Hepatic stellate cell (primary cell): ENCODE results near the gene COMTD1.

Source experiments
- DNase-seq: peaks from one replicate; pipeline ENCODE4 v3.0.0; 2011; ENCODE audit warnings: low spot score

The COMTD1 gene

DNA sequence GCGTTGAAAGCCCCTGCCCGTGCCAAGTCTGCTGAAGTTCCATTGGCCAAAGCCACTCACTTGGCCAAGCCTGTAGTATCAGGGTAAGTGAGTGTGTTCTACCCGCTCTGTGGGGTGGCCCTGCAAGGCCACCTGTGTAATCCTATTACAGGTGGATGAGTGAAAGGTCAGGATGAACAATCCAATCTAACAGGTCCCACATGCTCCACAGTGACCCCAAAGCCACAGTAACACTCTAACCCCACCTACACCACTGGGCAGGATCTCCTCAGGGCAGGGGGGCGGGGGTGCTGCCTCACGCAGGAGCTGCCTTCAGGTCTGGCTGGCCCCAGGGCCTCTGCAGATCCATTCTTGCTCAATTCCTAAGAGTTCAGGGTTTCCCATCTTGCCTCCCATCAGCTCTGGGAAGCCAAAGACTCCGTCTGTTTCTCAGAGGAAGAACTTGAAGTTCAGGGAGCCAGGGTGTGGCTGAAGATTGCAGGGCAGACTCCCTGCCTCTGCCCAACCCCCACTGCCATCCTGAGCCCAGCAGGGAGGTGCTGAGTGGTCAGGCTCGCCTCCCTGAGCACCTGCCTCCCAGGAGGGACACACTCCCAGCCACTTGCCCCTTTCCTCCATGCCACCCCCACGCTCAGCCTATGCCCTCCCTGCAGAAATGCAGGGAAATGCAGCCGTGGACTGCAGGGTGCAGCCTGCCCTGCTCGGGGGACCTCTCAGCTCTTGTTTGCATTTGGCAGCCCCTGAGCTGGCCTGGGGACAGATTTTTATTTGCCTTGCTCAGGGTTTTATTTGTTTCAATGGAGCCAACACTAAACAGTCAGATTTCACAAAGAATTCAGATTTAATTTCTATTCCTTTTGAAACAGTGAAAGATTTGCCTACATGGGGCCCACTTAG, 9.8 kb upstream of the COMTD1 start:
- no peak for DNase-seq

DNA sequence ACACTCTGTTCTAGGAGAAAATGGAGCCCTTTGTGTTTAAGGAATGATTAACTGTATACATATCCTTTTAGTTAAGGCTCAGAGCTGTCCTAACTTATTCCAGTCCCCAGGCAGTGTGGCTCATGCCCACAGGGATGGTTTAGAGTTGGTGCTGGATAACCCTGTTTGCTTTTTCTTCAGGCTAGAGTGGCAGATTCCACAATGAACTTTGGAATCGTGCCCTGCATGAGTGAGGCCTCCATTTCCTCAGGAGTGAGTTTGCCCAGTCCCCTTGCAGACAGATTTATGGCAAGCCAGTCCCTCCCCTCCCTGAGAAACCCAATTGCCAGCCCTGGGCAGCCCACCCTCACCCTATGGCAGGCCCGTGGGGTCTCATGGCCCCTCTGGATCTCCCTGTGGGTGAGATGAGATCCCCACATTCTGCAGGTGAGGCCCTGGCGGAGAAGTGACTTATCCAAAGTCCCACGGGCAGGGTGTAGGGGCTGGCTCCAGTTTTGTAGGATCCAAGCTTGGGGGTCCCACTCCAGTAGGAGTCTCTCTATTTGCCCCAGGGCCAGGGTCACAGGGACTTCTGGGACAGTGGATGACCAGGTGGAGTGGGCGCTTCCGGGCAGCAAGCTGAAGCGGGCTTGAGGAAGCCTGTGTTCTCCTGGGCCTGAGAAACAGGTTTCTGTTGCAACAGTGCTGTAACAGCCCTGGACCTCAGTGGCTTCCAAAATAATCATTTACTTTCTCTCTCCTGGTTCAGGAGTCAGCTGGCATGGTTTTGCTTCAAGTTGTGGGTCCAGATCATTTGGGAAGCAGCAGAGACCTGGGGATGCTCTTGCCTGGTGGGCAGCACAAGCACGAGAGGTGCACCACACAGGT, 9.0 kb upstream of the COMTD1 start:
- no peak for DNase-seq

DNA sequence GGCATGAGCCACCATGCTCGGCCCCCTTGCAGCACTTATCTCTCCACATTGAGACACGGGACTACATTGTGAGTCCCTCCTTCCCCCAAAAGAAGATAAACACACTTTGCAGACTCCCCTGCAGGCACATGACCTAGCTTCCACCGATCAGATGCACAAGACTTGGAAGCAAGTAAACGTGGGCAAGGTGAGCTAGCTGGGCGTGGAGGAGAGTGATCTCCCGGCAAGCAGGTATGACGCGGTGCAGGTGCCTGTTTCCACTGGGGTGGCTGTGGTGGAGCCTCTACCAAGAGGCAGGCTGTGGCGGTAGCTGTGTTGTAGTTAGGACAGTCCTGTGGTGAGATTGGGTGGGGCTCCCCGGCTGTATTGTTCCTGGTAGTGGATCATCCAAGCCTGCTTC, 7.7 kb upstream of the COMTD1 start:
- DNase-seq: no peak

DNA sequence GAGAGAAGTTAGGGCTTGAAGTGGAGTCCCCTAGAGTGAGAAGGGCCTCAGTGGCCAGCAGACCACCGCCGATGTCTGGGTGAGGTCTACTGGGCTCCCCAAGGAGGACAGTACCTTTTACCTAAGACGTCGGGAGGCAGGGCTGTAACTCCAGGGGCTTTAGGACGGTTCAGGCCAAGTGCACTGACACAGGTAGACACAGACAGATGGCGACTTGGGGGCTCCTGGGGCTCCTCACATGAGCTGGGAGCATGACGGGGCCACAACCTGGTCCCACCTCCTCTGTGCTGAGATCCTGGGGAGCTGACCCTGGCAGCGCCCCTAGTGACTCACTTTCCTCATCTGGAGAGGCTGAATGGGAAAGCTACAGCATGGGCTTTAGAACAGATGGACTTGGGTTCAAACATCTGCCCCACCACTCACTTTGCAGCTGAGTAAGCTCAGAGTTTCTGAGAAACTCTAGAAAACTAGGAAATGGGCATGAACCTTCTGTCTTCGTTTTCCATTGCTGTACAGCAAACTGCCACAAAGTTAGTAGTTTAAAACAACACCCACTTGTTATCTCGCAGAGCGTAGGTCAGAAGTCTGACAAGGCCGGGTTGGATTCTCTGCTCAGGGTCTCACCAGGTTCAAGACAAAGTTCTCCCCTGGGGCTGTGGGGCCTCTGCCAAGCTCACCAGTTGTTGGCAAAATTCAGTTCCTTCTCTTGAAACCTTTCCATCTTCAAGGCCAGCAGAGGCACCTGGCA, 4.7 kb upstream of the COMTD1 start:
- DNase-seq: no peak

DNA sequence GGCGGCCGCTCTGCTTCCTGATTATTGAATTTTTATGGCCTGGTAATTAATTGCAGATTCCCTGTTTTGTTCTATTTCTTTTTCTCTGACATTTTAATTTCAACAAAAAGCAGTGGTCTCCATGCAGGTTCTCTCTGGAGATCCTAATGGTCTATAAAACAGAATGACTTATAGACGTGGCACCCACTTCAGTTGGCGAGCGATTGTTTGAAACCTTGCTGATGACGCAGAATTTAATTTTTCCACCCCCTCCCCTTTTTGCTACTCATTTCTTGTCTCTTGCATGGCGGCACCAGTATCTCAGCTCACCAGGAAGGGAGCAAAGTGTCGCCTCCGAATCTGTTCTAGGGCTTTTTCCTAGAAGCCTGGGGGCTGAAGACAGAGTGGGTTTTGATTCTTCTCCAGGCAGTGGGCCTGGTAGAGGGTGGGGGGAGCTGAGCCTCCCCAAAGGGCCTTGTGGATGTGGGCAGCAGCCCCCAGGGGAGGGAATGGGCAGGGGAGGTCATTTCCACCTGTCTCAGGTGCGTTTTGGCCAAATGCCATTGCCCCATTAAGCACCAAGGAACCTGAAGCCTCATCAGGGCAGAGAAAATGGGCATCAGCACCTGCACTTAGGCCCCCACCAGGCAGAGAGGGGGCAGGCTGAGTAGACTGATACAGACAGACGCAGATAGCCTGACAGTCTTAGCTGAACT, 3.5 kb upstream of the COMTD1 start:
- DNase-seq: no peak

DNA sequence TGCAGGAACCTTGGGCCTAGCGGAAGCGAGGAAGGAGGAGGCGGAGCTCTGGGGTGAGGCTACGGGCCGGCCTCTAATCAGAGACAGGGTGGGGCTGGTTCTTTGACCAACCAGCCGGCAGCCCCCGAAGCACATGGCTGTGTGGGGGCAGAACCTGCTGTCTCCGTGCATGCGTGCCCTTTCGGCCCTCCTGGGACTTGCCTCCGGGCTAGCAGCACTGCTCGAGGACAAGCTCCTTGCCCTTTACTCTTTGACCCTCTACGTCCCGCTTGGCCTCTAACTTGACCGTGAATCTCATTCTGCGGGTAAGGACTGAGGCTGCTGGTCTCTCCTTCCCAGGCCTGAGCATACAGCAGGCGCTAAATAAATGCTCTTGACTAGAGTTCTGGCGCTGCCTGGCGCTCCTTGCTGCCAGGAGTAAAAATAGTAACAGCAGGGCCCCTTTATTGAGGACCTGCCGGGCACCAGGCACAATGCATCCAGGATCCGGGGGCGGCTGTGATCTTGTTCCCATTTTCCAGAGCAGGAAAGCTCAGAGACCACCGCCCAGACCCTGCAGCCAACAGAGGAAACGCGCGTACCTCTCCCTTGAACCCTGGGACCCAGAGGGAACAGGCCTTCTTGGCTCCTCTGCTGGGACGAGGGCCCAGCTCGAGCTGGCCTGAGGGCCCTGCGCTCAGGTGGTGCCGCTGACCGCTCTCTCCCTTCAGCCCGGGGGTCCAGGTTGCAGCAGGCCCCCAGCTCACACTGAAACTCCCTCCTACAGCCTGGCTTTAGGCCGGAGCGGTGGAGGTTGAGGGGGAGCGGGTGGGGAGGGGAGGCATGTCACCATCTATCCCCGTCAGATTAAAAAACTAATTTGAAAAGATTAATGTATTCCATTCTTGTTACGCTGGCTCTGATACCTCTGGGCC, 2.7 kb upstream of the COMTD1 start:
- no peak for DNase-seq

DNA sequence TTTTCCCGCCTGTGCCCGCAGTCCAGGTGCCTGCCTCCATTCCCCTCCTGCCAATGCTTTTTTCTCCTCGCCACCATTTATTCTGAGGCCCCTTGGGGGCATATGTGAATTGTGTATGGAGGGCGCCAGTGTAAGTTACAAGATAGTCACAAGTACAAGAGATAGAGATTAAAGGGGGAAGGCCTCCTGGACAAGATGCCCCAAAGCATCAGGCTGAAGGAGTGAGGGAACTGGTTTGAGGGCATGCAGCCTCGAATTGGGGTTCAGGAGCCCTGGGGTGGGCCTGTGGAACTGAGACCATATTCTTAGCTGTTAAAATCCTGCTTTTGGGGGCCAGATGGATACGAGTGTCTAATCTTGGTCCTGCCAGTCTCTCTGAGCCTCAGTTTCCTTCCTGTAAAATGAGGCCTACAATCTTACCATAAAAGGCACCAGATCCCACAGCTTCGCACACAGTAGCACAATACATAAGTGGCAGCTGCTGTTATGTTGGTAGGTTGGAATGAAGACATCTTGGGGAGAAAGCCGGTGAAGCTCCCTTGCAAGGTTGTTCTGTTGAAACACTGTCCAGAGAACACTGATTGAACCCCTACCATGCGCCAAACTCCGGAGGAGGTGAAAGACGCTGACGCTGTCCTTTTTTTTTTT, 545 bp upstream of the COMTD1 start:
- no peak for DNase-seq

DNA sequence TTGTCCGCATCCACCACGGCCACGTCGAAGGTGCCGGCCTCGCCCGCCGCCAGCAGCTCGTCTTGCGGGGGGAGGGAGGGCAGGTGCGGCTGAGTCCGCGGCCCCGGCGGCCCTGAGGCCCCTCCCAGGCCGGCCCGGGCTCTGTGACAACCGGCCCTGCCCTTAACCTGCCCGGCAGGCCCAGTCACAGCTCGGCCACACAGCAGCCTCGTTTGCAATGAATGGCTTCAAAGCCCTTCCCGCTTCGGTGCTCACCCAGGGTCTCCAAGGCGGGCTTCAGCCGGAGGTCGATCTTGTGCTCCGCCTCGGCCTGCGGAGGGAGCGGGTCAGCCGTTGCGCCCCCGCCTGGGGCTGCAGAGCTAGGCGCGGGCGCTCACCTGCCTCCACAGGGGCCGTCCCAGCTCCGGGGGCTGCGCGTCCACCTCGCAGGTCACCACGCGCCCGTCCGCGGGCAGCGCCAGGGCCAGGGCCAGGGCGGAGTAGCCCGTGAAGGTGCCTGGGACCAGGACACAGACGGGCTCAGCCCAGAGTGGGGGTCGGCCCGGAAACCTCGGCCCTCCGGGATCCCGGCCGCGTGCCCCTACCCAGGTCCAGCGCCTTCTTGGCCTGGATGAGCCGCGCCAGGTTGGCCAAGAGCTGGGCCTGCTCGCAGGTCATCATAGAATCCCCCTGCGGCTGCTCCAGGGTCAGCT, 928 bp downstream of the COMTD1 start:
- no peak for DNase-seq

DNA sequence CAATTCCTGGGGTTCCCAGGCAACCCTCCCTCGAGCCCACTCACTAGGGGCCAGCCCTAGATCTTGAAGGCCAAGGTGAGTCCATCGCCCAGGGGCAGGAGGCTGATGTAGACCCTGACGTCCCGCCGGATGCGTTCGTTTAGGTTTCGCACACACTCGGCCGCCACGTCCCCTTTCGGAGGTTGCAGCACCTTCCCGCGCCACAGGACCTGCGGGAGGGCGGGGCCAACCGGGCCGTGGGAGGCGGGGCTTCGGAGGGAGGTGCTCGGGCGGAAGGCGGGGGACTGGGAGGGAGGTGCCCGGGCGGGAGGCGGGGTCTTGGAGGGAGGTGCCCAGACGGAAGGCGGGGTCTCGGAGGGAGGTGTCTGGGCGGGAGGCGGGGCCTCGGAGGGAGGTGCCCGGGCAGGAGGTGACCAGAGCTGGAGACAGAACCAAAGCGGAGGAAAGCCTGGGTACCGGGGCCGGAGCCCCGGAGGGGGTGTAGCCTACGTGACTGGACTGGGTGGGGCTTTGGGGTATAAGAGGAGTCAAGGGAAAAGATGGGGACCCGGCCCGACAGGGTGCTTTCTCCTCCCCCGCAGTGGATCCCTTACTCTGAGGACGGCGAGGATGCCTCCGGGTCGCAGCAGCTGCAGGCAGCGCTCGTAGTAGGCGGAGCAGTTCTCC, 1.6 kb downstream of the COMTD1 start:
- DNase-seq: peak; percentile 91

DNA sequence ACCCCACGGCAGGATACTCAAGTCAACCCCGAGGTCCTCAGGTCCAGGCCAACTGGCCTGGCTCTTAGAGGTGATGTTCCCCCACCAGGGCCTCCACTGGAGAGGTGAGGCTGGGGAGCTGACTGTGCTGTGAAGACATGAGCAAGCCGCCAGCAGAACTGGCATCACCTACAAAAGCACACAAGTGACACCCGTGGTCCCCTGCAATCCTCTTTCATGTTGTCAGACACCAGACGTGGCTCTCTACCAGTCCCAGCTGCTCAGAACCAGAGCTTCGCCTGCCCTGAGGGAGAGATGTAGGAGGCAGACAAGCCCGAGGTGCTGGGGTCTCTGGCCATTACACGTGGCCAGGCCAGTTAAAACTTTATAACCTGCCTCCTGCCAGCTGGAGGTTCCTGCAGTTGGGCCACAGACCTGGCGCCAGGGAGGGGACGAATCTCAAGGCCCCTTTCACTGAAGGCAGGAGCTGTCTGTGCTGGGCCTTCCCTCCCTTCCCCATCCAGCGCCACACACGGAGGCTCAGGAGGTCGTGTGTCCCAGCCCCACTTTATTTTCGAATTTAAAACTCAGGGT, 2.2 kb downstream of the COMTD1 start:
- no peak for DNase-seq

DNA sequence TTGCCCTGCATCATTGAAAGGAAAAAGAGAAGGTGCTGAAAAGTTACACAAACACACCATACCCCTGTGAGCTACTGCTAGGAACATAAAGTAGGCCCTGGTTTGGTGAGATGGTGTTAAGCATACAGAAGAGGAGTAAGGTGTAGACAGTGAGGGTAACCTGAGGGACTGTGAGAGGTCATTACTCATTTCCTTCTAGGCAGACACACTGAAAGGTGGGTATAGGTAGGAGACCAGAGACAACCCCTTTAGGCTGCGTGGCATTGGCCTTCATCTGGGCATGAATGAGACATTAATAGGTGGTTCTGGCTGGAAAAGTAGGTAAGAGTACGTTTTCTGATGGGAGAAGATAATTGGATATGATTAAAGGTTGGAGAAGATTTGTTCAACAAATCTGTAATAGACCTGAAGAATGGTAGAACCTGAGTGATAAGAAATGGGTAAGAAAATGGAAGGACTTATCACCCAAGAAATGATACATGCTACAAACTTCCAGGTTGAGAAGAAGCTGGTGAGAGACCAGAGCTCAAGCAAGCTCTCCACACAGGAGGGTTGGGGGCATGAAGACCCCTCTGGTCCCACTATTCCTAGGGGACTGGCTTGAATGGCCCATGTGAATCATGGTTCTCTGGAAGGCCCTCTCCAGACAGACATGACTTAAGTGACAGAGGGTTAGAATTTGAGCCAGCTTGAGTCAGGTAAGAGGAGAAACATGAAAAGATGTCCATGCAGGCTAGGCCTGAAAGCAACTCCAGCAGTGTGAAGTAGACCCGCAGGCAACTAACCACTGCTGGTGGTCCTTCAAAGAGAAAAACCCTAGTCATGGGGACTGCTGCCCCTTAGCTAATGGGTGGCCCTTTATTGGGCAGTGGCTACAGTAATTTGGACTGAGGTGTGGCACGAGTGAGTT, 3.8 kb downstream of the COMTD1 start:
- DNase-seq: no peak

DNA sequence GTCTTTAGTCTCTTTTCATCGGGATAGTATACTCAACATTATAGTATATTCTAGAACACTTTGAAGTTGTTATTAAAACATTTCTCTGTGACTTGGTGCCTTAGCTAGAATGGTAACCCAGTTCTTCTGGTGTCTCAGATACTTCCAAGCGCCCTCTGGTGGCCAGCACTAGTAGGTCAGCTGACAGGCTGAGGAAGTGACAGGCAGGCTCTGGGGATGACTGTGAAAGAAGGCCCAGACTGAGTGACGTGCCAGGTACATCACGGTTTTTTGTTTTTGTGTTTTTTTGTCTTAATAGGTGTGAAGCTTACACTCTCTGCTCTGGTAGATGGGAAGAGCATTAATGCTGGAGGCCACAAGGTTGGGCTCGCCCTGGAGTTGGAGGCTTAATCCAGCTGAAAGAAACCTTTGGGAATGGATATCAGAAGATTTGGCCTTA, 5.1 kb downstream of the COMTD1 start:
- peak; percentile 81 for DNase-seq

DNA sequence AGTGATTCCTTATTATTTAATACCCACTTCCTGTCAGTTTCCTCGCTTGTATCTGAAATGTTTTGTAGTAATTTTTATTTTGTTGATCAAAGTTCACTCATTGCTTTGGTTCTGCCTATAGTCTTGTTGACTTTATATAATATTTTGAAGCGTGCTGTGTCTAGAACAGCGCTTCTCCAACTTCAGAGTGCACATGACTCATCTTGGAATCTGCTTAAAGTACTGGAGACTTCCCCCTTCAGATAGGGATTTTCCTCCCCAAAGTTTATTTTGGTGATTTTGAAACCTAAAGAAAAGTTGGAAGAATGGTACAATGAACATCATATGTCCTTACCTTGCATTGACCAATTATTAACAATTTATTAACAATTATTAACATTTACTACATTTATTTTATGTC, 5.8 kb downstream of the COMTD1 start:
- no peak for DNase-seq

DNA sequence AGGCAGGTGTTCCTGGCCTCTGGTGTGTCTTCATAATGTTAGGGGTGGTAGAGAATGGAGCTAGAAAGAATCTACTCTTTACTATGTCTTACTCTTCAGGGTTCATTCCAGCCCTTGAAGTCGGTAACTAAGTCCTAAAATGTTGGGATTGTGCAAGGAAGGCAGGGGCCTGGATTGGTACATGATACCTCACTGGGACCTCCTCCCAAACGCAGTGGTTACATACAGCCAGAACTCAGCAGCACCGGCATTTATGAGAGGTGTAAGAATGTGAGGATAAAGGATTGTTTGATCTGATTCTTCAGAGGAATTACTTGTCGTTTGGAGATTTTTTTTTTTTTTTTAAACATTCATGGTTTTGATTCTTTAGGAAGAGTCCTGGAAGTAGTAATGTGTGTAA, 6.9 kb downstream of the COMTD1 start:
- DNase-seq: no peak

DNA sequence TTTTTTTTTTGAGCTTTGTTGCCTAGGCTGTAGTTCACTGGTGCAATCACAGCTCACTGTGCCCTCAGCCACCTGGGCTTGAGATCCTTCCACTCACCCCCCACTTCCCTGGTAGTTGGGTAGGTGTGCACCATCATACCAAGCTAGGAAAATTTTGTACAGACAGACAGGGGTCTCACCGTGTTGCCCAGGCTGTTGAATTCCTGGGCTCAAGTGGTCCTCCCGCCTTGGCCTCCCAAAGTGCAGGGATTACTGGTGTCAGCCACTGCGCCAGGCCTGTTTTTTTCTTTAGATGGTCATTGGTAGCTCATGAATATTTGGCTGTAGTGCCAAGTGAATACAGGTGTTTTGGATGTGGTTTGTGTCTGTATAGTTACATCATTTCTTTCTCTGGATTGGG, 7.5 kb downstream of the COMTD1 start:
- no peak for DNase-seq

DNA sequence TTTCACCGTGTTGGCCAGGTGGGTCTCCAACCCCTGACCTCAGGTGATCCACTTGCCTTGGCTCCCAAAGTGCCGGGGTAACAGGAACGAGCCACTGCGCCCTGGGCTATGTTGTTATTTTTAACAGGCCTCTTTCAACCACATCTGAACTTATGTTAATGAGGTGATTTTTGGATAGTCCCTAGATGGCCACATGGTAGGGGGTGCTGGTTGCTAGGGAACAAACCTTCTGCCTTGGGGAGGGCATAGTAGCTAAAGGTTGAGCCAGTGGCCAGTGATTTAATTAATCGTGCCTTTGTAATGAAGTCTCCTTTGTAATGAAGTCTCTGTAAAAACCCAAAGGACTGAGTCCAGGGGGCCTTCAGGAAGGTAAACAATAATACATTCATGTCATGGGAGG, 9.1 kb downstream of the COMTD1 start:
- DNase-seq: no peak

DNA sequence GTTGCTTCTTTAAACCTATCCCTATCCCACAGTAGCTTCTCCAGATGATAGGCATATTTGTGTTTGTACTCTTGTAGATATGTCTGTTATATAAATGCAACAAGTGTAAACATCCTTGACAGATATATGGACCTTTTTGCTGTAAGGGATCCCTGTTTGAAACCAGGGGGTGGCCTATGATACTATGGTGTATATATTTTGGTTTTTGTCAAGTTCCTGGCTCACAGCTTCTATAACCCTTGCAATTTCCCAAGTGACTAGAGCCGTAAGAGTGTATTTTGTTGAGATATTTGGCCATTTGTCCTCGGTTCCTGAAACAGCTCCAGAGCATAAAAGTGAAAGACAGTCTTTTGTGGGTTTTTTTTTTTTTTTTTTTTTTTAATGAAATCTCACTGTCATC, 9.7 kb downstream of the COMTD1 start:
- DNase-seq: no peak

DNA sequence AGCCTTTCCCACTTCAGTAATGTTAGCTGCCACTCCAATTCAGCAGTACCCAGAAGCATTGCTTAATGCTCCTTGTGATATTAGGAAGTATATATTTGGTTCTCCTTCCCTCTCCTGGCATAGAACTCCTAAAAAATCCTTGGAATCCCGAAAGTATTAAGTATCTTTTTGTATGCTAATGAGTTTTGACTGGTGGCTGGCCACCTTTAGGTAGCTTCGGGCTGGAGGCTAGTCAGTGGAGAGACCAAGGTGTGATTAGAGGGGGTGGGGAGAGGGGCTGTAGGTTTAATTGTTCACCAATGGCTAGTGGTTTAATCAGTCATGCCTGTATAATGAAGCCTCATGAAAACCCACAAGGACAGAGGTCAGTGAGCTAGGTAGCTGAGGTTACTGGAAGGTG, 12.2 kb downstream of the COMTD1 start:
- DNase-seq: no peak
